Measurements from ENCODE around the gene ENOX1.

DNA sequence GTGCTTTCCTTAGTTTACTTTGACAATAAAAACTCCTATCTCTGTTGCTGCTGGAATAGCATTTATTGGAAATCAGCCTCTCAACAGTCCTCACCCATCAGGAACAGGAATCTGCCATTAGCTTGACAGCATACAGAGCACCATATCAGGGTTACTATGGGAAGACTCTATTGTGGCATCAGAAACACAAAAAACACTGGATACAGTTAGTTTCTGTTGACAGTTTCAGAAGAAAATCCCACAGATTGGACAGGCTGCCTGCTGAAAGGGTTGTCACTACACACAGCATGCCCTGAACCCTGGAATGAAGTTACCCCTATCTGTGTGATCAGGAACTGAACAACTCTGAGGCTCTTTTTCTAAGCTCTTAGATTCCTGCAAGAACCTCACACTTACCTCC lies 172.7 kb downstream of the ENOX1 start:
- TF ChIP-seq CTCF (conservative IDR thresholded peaks at IDR 0.05; ENCODE audit: low read depth, low read length) = no peak
- TF ChIP-seq EZH2 (IDR thresholded peaks at IDR 0.05; ENCODE audit: low read length, unreplicated experiment) = no peak
- no peak for TF ChIP-seq EZH2phosphoT487 (IDR thresholded peaks at IDR 0.05; ENCODE audit: borderline replicate concordance, low read length)
